Measurements from ENCODE around the gene MDM1.

Gene MDM1

DNA sequence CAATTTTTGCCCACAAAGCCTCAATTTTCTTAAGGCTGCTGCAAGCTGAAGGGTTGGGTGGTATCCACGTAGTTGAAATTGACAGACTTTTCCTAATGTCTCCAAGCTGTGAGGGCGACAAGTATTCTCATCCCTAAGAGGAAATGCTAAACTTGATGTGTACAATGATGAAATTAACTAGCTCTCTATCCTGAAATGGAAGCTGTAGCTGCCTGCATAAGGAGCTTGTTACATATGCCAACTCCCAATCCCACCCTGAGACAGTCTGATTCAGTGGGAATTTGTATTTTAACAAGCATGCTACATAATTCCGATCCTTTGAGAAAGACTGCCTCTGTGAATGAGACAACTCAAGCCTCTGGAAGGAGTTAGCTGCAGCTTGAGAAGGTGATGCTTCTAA is 45.7 kb upstream of the MDM1 start:
- ChIA-PET CTCF (interaction anchor here (0.6 kb wide), 1 partner anchor 161 kb away, joined by 4 read pairs; no protein-coding TSS in a partner anchor), POLR2A (no interaction called here)
- no peak for TF ChIP-seq ZBTB20 (tag by site-specific recombination; IDR thresholded peaks at IDR 0.05)
- no peak for TF ChIP-seq TCF7L2 (IDR thresholded peaks at IDR 0.05; ENCODE audit: borderline replicate concordance, low read depth, low read length)
- TF ChIP-seq ZNF175 (tag by site-specific recombination; IDR thresholded peaks at IDR 0.05), result no peak
- no peak for TF ChIP-seq ZNF157 (tag by site-specific recombination; IDR thresholded peaks at IDR 0.05)
- no peak for TF ChIP-seq ZNF280C (tag by site-specific recombination; IDR thresholded peaks at IDR 0.05)
- TF ChIP-seq ZNF692 (tag by site-specific recombination; IDR thresholded peaks at IDR 0.05), result no peak
- no peaks in the 10 kb centered on the region for H3K4me1 ChIP-seq (ENCODE audit: control insufficient read depth, insufficient read depth, low read length)
- no peak overlapping the region for H3K4me3 ChIP-seq (ENCODE audit: low read depth, low read length)
- H3K36me3 ChIP-seq (ENCODE audit: control insufficient read depth in 2 of 2, insufficient read depth in 1 of 2, low read length in 2 of 2), result no peaks in the 10 kb centered on the region
- no peaks in the 10 kb centered on the region for H3K9me3 ChIP-seq (ENCODE audit: control insufficient read depth, insufficient read depth, low read depth, low read length)
- H3K27ac ChIP-seq (ENCODE audit: extremely low read depth, low read depth, low read length), result no peak overlapping the region

- no peaks in the 10 kb centered on the region for H3K9me3 ChIP-seq (ENCODE audit: control insufficient read depth, insufficient read depth, low read depth, low read length)
- no peak overlapping the region for H3K27ac ChIP-seq (ENCODE audit: extremely low read depth, low read depth, low read length)
- H3K4me1 ChIP-seq (ENCODE audit: control insufficient read depth, insufficient read depth, low read length), result no peaks in the 10 kb centered on the region
- H3K36me3 ChIP-seq (ENCODE audit: control insufficient read depth in 2 of 2, insufficient read depth in 1 of 2, low read length in 2 of 2), result no peaks in the 10 kb centered on the region
- TF ChIP-seq ZNF701 (tag by site-specific recombination; IDR thresholded peaks at IDR 0.05) (no peak), KLF7 (tag by site-specific recombination; IDR thresholded peaks at IDR 0.05; ENCODE audit: borderline replicate concordance) (no peak), ZNF654 (tag by site-specific recombination; IDR thresholded peaks at IDR 0.05; ENCODE audit: low read depth) (no peak), ZNF585B (tag by site-specific recombination; IDR thresholded peaks at IDR 0.05) (no peak)
- POLR2A ChIA-PET, result no interaction called here
- no peak overlapping the region for H3K4me3 ChIP-seq (ENCODE audit: low read depth, low read length)
- CTCF ChIA-PET, result no interaction called here
Measured at GRCh38 chr12:68376901-68377300, 44.7 kb upstream of the MDM1 start.

- Histone ChIP-seq H3K9me3 (ENCODE audit: control insufficient read depth, insufficient read depth, low read depth, low read length) (no peaks in the 10 kb centered on the region), H3K4me3 (ENCODE audit: low read depth, low read length) (no peak overlapping the region), H3K4me1 (ENCODE audit: control insufficient read depth, insufficient read depth, low read length) (no peaks in the 10 kb centered on the region), H3K27ac (ENCODE audit: extremely low read depth, low read depth, low read length) (no peak overlapping the region), H3K36me3 (ENCODE audit: control insufficient read depth in 2 of 2, insufficient read depth in 1 of 2, low read length in 2 of 2) (no peaks in the 10 kb centered on the region)
- ChIA-PET POLR2A (no interaction called here), CTCF (no interaction called here)
- peak; percentile 18; the same call in 1 of the 2 replicates for TF ChIP-seq WT1 (tag by site-specific recombination; IDR thresholded peaks at IDR 0.05)
- peak; percentile 98 for TF ChIP-seq GLIS1 (tag by site-specific recombination; IDR thresholded peaks at IDR 0.05)
- TF ChIP-seq ZFHX2 (tag by site-specific recombination; conservative IDR thresholded peaks at IDR 0.05), result no peak
Measured at GRCh38 chr12:68375756-68376695, 43.9 kb upstream of the MDM1 start.

DNA sequence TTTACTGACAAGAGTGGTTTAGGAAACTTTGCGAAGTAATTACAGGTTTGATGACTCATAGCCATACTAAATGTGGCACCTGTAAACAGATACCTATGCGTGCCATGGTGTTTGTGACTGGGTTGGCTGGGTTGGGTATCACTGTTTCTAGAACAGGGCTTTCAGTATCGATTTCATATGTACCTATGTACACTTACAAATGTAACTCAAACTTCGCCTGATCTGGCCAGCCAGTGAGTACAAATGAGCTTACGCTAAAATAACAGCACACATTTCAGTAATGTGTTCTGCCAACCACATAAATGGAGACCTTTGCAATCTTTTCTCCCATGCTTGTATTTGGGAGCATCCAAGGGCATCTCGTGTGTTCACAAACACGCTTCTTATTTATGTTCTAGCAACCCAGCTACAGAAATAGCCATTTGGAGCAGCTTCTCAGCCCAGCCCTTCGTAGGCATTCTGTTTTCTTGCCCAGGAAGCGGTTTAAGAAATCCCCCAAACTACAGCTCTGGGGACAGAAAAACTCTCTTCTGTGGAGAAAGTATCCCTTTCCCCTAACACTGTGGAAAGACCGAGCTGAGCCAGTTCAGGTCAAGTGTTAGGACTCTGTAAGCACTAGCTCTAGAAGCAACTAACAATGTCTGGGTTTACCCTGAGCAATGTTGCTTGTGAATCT is 42.3 kb upstream of the MDM1 start:
- H3K4me3 ChIP-seq (ENCODE audit: low read depth, low read length), result no peak overlapping the region
- POLR2A ChIA-PET, result no interaction called here
- CTCF ChIA-PET, result no interaction called here
- TF ChIP-seq SP7 (tag by site-specific recombination; IDR thresholded peaks at IDR 0.05) (peak; percentile 68), ZNF391 (tag by site-specific recombination; IDR thresholded peaks at IDR 0.05; ENCODE audit: borderline replicate concordance, low read depth) (no peak), ZFP37 (tag by site-specific recombination; IDR thresholded peaks at IDR 0.05) (no peak), ZBTB17 (tag by site-specific recombination; IDR thresholded peaks at IDR 0.05) (peak; percentile 32; the same call in 1 of the 2 replicates), ZNF239 (tag by site-specific recombination; IDR thresholded peaks at IDR 0.05) (no peak), ZXDB (tag by site-specific recombination; IDR thresholded peaks at IDR 0.05) (no peak), EGR2 (tag by site-specific recombination; IDR thresholded peaks at IDR 0.05; ENCODE audit: low read depth) (no peak)

More for the DNA sequence above, 42.3 kb upstream of the MDM1 start:
- no peak overlapping the region for H3K27ac ChIP-seq (ENCODE audit: extremely low read depth, low read depth, low read length)
- H3K9me3 ChIP-seq (ENCODE audit: control insufficient read depth, insufficient read depth, low read depth, low read length), result no peaks in the 10 kb centered on the region
- no peaks in the 10 kb centered on the region for H3K4me1 ChIP-seq (ENCODE audit: control insufficient read depth, insufficient read depth, low read length)
- H3K36me3 ChIP-seq (ENCODE audit: control insufficient read depth in 2 of 2, insufficient read depth in 1 of 2, low read length in 2 of 2), result no peaks in the 10 kb centered on the region

All from HEK293 (cell line).